GM12878 (cell line): ENCODE results near the gene SDC1.

ENCODE experiments used
- BHLHE40 ChIP-seq, 2 experiments: fragments of 450-650 bp in 1 of 2; IDR thresholded peaks; 2 replicates each; pipeline ENCODE4 v1.6.1; 2011 to 2017; ENCODE audit warnings: low read depth in 2 of 2, borderline replicate concordance in 1 of 2, improper control_type of control experiment in 1 of 2, low read length in 1 of 2, mild to moderate bottlenecking in 1 of 2
- CEBPB ChIP-seq, 2 experiments: fragments of 150-350 bp in 1 of 2; IDR thresholded peaks; 2 replicates each; pipeline ENCODE4 v1.6.1; 2012 to 2014; ENCODE audit warnings: low read depth in 2 of 2, low read length in 2 of 2, borderline replicate concordance in 1 of 2, inconsistent platforms in 1 of 2
- CTCF ChIP-seq, 3 experiments: IDR thresholded peaks in 2 of 3; conservative IDR thresholded peaks in 1 of 3; 2 replicates each; pipeline ENCODE4 v1.5.1; 2011; ENCODE audit warnings: low read depth in 3 of 3, low read length in 3 of 3, mild to moderate bottlenecking in 3 of 3, control low read depth in 2 of 3, moderate library complexity in 2 of 3, inconsistent platforms in 1 of 3, mixed read lengths in 1 of 3; ENCODE audit not compliant: control insufficient read depth in 2 of 3, insufficient read depth in 1 of 3; ENCODE audit errors: extremely low read depth in 1 of 3
- GABPA ChIP-seq: IDR thresholded peaks from 2 replicates; pipeline ENCODE4 v1.6.1; 2014; ENCODE audit warnings: antibody characterized with exemption, low read depth, mild to moderate bottlenecking, inconsistent platforms
- GATAD2B ChIP-seq: fragments of 450-650 bp; conservative IDR thresholded peaks from 2 replicates; pipeline ENCODE4 v1.6.1; 2017; ENCODE audit warnings: low read depth, mild to moderate bottlenecking, moderate library complexity
- HDAC6 ChIP-seq: fragments of 200-600 bp; sonication (generic); IDR thresholded peaks from one replicate; pipeline ENCODE4 v1.8.0; 2017; ENCODE audit warnings: antibody characterized with exemption; ENCODE audit not compliant: unreplicated experiment
- MTA3 ChIP-seq: IDR thresholded peaks from 2 replicates; pipeline ENCODE4 v1.6.1; 2012; ENCODE audit warnings: low read length, inconsistent platforms, borderline replicate concordance
- RBBP5 ChIP-seq: fragments of 200-600 bp; sonication (generic); conservative IDR thresholded peaks from 2 replicates; pipeline ENCODE4 v1.6.1; 2016
- TAF1 ChIP-seq: IDR thresholded peaks from 2 replicates; pipeline ENCODE4 v1.6.1; 2011; ENCODE audit warnings: mild to moderate bottlenecking, low read depth, low read length, borderline replicate concordance
- ZNF592 ChIP-seq: fragments of 450-650 bp; IDR thresholded peaks from 2 replicates; pipeline ENCODE4 v1.6.1; 2017; ENCODE audit warnings: mild to moderate bottlenecking, moderate library complexity
- TF ChIP-seq, protein P1 (sequence below): IDR thresholded peaks from 2 replicates; pipeline ENCODE4 v1.6.1; 2011; ENCODE audit warnings: low read depth, mild to moderate bottlenecking, low read length, moderate library complexity, borderline replicate concordance; ENCODE audit errors: extremely low read depth

DNA sequence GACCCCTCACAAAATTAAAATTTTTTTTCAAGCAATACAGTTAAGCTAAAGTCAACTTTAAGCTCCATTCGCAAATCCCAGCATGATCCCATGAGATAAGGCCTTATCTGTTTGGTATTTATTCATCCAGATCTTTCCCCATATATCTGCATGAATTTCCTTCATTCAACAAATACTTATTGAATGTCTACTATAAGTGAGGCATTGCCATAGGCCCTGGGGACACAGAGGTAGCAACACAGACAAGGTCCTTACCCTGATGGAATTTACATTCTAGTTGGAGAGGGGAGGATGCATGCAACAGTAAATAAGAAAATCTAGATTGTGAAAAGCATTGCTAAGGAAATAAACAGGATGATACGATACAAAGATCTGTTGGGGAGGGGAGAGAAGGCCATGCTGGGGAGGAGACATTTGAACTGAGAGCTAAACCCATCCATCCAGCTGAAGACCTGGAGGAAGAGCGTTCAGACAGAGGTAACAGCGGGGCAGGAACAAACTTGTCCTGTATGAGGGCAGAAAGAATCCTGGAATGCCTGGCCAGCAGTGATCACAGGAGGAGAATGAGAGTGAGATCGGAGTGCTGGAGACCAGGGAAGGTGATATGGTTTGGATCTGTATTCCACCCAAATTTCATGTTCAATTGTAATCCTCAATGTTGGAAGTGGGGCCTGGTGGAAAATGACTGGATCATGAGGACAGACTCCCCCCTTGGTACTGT lies 71.6 kb downstream of the SDC1 start:
- TF ChIP-seq CTCF (IDR thresholded peaks at IDR 0.05 in 2 of 3, conservative IDR thresholded peaks at IDR 0.05 in 1 of 3; ENCODE audit: control insufficient read depth in 2 of 3, extremely low read depth in 1 of 3, insufficient read depth in 1 of 3, low read depth in 3 of 3, low read length in 3 of 3) (no peak), TAF1 (no peak), GABPA (no peak), MTA3 (no peak), ZNF592 (no peak), CEBPB (IDR thresholded peaks at IDR 0.05; ENCODE audit: borderline replicate concordance in 1 of 2, low read depth in 2 of 2, low read length in 2 of 2) (no peak), BHLHE40 (IDR thresholded peaks at IDR 0.05; ENCODE audit: borderline replicate concordance in 1 of 2, low read depth in 2 of 2, low read length in 1 of 2) (no peak), HDAC6 (no peak), RBBP5 (no peak), GATAD2B (no peak)
- TF ChIP-seq, protein P1, sequence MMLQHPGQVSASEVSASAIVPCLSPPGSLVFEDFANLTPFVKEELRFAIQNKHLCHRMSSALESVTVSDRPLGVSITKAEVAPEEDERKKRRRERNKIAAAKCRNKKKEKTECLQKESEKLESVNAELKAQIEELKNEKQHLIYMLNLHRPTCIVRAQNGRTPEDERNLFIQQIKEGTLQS, result no peak
